Testis (tissue), 3 donors: ENCODE data around the gene FOXJ3. TPM values are rescaled to one million over a fixed set of nuclear protein-coding genes. Genes with fewer than 3 reads are reported as not detected.

Experiments used
- DNase-seq: peaks from one replicate; pipeline ENCODE4 v3.0.0-alpha.2; 2019
- H3K27ac ChIP-seq, 2 donors: fragments of 200-600 bp; sonication (generic); one replicate each; pipeline ENCODE4 v1.5.1; 2019
- H3K27me3 ChIP-seq: fragments of 200-600 bp; sonication (generic); one replicate; pipeline ENCODE4 v1.5.1; 2019
- H3K36me3 ChIP-seq: fragments of 200-600 bp; sonication (generic); one replicate; pipeline ENCODE4 v1.5.1; 2017; ENCODE audit warnings: low read depth; ENCODE audit errors: missing control alignments
- H3K4me1 ChIP-seq: fragments of 200-600 bp; sonication (generic); one replicate; pipeline ENCODE4 v1.5.1; 2019
- H3K4me3 ChIP-seq, 2 donors: fragments of 200-600 bp; sonication (generic); one replicate each; pipeline ENCODE4 v1.5.1; 2017 to 2019
- H3K9me3 ChIP-seq: fragments of 200-600 bp; sonication (generic); one replicate; pipeline ENCODE4 v1.5.1; 2017
- CTCF ChIP-seq, 3 experiments: fragments of 450-650 bp in 2 of 3; fragments of 200-600 bp in 1 of 3; sonication (generic) in 1 of 3; IDR thresholded peaks; one replicate each; pipeline ENCODE4 v1.5.1; 2016 to 2019; ENCODE audit warnings: antibody characterized with exemption in 3 of 3, mild to moderate bottlenecking in 2 of 3, moderate library complexity in 1 of 3
- POLR2A ChIP-seq: fragments of 450-650 bp; IDR thresholded peaks from one replicate; pipeline ENCODE4 v1.6.1; 2017; ENCODE audit warnings: antibody characterized with exemption, mild to moderate bottlenecking, moderate library complexity
- WGBS, 2 donors: methylation state at CpG; one replicate each; pipeline ENCODE4 v1.1.5; 2018; 5-methylcytosine and 5-hydroxymethylcytosine counted together
- intact Hi-C: fragments of 100-400 bp; cut with DNase I; formaldehyde crosslinking; loops from one replicate; pipeline ENCODE4 v1.15.1; 2023; ENCODE audit warnings: low total_unique reads
- polyA plus RNA-seq: library from polyadenylated mRNA; stranded (reverse); fragments of 350-450 nt; fragmentation: Illumina TruSeq; extraction: RNeasy Lipid Tissue Mini Kit (QIAGEN cat#74804); gene quantifications from one replicate; pipeline ENCODE4 v1.2.3, GENCODE V29; 2014; ENCODE audit warnings: low read depth, low replicate concordance; ENCODE audit not compliant: insufficient read depth
- total RNA-seq, 2 donors: library from RNA; depleted of rRNA; stranded (reverse); fragments of >200 nt; gene quantifications; one replicate each; pipeline ENCODE4 v1.2.3, GENCODE V29; 2016

FOXJ3 gene
- total and polyA plus RNA-seq, 3 donors from 2014 or later = 38.9 to 80.1 (median 64.4) TPM

- DNase-seq = no peak
- intact Hi-C loops = no loop called here
- TF ChIP-seq CTCF (IDR thresholded peaks at IDR 0.05) = no peak
- TF ChIP-seq POLR2A = no peak
- Histone ChIP-seq H3K9me3 (no peaks in the 10 kb centered on the region), H3K27me3 (no peaks in the 10 kb centered on the region), H3K27ac (no peak overlapping the region), H3K4me1 (no peaks in the 10 kb centered on the region), H3K4me3 (no peak overlapping the region), H3K36me3 (no peaks in the 10 kb centered on the region)
Measured at GRCh38 chr1:42348498-42348897, 13.5 kb upstream of the FOXJ3 start.

GRCh38 chr1:42343049-42343448 is 8.0 kb upstream of the FOXJ3 start:
- intact Hi-C loops = no loop called here

GRCh38 chr1:42340901-42341300 is 5.9 kb upstream of the FOXJ3 start:
- TF ChIP-seq CTCF (IDR thresholded peaks at IDR 0.05) = no peak
- no peaks in the 10 kb centered on the region for H3K36me3 ChIP-seq
- DNase-seq = no peak
- no peaks in the 10 kb centered on the region for H3K9me3 ChIP-seq
- intact Hi-C loops = no loop called here
- WGBS, 2 donors = 100% methylated on average over 1 of the region's 1 CpG
- H3K27me3 ChIP-seq = no peaks in the 10 kb centered on the region
- H3K27ac ChIP-seq = no peak overlapping the region
- no peak overlapping the region for H3K4me3 ChIP-seq
- peaks cover 8% of the 10 kb centered on the region for H3K4me1 ChIP-seq

More at GRCh38 chr1:42343049-42343448, 8.0 kb upstream of the FOXJ3 start:
- no peaks in the 10 kb centered on the region for H3K9me3 ChIP-seq
- no peaks in the 10 kb centered on the region for H3K36me3 ChIP-seq
- no peak overlapping the region for H3K27ac ChIP-seq
- no peak overlapping the region for H3K4me3 ChIP-seq
- H3K27me3 ChIP-seq = no peaks in the 10 kb centered on the region
- 82 to 87% methylated on average over 5 of the region's 5 CpGs for WGBS, 2 donors
- no peak for TF ChIP-seq CTCF (IDR thresholded peaks at IDR 0.05)
- no peak for TF ChIP-seq POLR2A
- H3K4me1 ChIP-seq = peaks cover 8% of the 10 kb centered on the region
- no peak for DNase-seq

- Histone ChIP-seq H3K27me3 (no peaks in the 10 kb centered on the region), H3K27ac (no peak overlapping the region), H3K4me1 (peaks cover 8% of the 10 kb centered on the region), H3K4me3 (no peak overlapping the region), H3K9me3 (no peaks in the 10 kb centered on the region), H3K36me3 (no peaks in the 10 kb centered on the region)
- TF ChIP-seq CTCF (IDR thresholded peaks at IDR 0.05) (no peak), POLR2A (no peak)
- WGBS, 2 donors = 75 to 83% methylated on average over 2 of the region's 2 CpGs
- no peak for DNase-seq
- intact Hi-C loops = no loop called here
Measured at GRCh38 chr1:42340093-42340492, 5.1 kb upstream of the FOXJ3 start.

- Histone ChIP-seq H3K9me3 (no peaks in the 10 kb centered on the region), H3K4me3 (no peak overlapping the region), H3K4me1 (peaks cover 27% of the 10 kb centered on the region), H3K36me3 (no peaks in the 10 kb centered on the region), H3K27me3 (no peaks in the 10 kb centered on the region), H3K27ac (peak overlapping the region in 1 of 2 donors; percentile 13)
- 45 to 52% methylated on average over 6 of the region's 6 CpGs for WGBS, 2 donors
- intact Hi-C loops = no loop called here
- TF ChIP-seq CTCF (IDR thresholded peaks at IDR 0.05) (no peak), POLR2A (no peak)
- DNase-seq = no peak
Measured at GRCh38 chr1:42336978-42337377, 1.9 kb upstream of the FOXJ3 start.
